Trophoblast cell (in vitro differentiated cells and primary cell): ENCODE measurements around the gene DNAH5.
A peak's percentile ranks its signal among the peaks of the same experiment; 100 is the strongest.

Experiments
- DNase-seq, 2 donors: peaks; one replicate each; pipeline ENCODE4 v3.0.0-alpha.2; 2016
- H2AFZ ChIP-seq: 2 replicates; pipeline ENCODE4 v1.6.1; 2013; ENCODE audit warnings: low read length, moderate library complexity, mild to moderate bottlenecking; ENCODE audit not compliant: insufficient read depth, poor library complexity
- H2AK5ac ChIP-seq: 2 replicates; pipeline ENCODE4 v1.6.1; 2013; ENCODE audit warnings: mild to moderate bottlenecking, low read length
- H2BK120ac ChIP-seq: 2 replicates; pipeline ENCODE4 v1.6.1; 2013; ENCODE audit warnings: low read length, mild to moderate bottlenecking, moderate library complexity; ENCODE audit not compliant: insufficient read depth, poor library complexity
- H2BK12ac ChIP-seq: 2 replicates; pipeline ENCODE4 v1.6.1; 2013; ENCODE audit warnings: mild to moderate bottlenecking, low read length, moderate library complexity
- H2BK5ac ChIP-seq: 2 replicates; pipeline ENCODE4 v1.6.1; 2013; ENCODE audit warnings: low read length, low read depth, moderate library complexity, mild to moderate bottlenecking; ENCODE audit not compliant: poor library complexity
- H3K14ac ChIP-seq: 2 replicates; pipeline ENCODE4 v1.6.1; 2013; ENCODE audit warnings: mild to moderate bottlenecking, low read length
- H3K18ac ChIP-seq: 2 replicates; pipeline ENCODE4 v1.6.1; 2013; ENCODE audit warnings: mild to moderate bottlenecking, low read length
- H3K23ac ChIP-seq: 2 replicates; pipeline ENCODE4 v1.6.1; 2013; ENCODE audit warnings: low read length
- H3K27ac ChIP-seq: 2 replicates; pipeline ENCODE4 v1.5.1; 2013; ENCODE audit warnings: low read depth, mild to moderate bottlenecking, inconsistent platforms, low read length, moderate library complexity
- H3K27me3 ChIP-seq: 2 replicates; pipeline ENCODE4 v1.6.1; 2013; ENCODE audit warnings: inconsistent platforms, mild to moderate bottlenecking, low read length, moderate library complexity; ENCODE audit not compliant: insufficient read depth
- H3K36me3 ChIP-seq, 2 experiments: 1 replicate in 1 of 2; 2 replicates in 1 of 2; pipeline ENCODE4 v1.6.1; 2013; ENCODE audit warnings: low read length in 2 of 2, mild to moderate bottlenecking in 2 of 2, moderate library complexity in 1 of 2; ENCODE audit not compliant: insufficient read depth in 2 of 2, control insufficient read depth in 1 of 2
- H3K4ac ChIP-seq: 2 replicates; pipeline ENCODE4 v1.6.1; 2013; ENCODE audit warnings: low read depth, mild to moderate bottlenecking, low read length, moderate library complexity
- H3K4me1 ChIP-seq, 2 experiments: 1 replicate in 1 of 2; 2 replicates in 1 of 2; pipeline ENCODE4 v1.6.1; 2013; ENCODE audit warnings: low read length in 2 of 2, mild to moderate bottlenecking in 2 of 2, moderate library complexity in 1 of 2; ENCODE audit not compliant: insufficient read depth in 2 of 2, control insufficient read depth in 1 of 2
- H3K4me2 ChIP-seq: 2 replicates; pipeline ENCODE4 v1.6.1; 2013; ENCODE audit warnings: inconsistent platforms, mild to moderate bottlenecking, low read length, moderate library complexity
- H3K4me3 ChIP-seq: 2 replicates; pipeline ENCODE4 v1.5.1; 2013; ENCODE audit warnings: mild to moderate bottlenecking, low read depth, low read length, inconsistent platforms
- H3K79me1 ChIP-seq: one replicate; pipeline ENCODE4 v1.6.1; 2013; ENCODE audit warnings: low read length
- H3K79me2 ChIP-seq: 2 replicates; pipeline ENCODE4 v1.6.1; 2013; ENCODE audit warnings: low read length, mild to moderate bottlenecking; ENCODE audit not compliant: control insufficient read depth, insufficient read depth, poor library complexity
- H3K9ac ChIP-seq: 2 replicates; pipeline ENCODE4 v1.6.1; 2013; ENCODE audit warnings: mild to moderate bottlenecking, low read length
- H3K9me3 ChIP-seq: 2 replicates; pipeline ENCODE4 v1.6.1; 2013; ENCODE audit warnings: low read depth, mild to moderate bottlenecking, control low read depth, inconsistent platforms, low read length; ENCODE audit not compliant: insufficient read depth
- H4K12ac ChIP-seq: 2 replicates; pipeline ENCODE4 v1.6.1; 2013; ENCODE audit warnings: low read depth, mild to moderate bottlenecking, low read length, moderate library complexity
- H4K8ac ChIP-seq: 2 replicates; pipeline ENCODE4 v1.6.1; 2013; ENCODE audit warnings: low read depth, mild to moderate bottlenecking, low read length, moderate library complexity
- H4K91ac ChIP-seq: one replicate; pipeline ENCODE4 v1.6.1; 2013; ENCODE audit warnings: low read depth, mild to moderate bottlenecking, low read length, moderate library complexity
- WGBS: extraction: QIAGEN DNeasy Blood & Tissue Kit; methylation state at CpG from one replicate; pipeline ENCODE4 v1.1.7; 2013; ENCODE audit warnings: missing lambda C conversion rate; ENCODE audit not compliant: insufficient read length, insufficient coverage; ENCODE audit errors: extremely low coverage; 5-methylcytosine and 5-hydroxymethylcytosine counted together

The DNAH5 gene

DNA sequence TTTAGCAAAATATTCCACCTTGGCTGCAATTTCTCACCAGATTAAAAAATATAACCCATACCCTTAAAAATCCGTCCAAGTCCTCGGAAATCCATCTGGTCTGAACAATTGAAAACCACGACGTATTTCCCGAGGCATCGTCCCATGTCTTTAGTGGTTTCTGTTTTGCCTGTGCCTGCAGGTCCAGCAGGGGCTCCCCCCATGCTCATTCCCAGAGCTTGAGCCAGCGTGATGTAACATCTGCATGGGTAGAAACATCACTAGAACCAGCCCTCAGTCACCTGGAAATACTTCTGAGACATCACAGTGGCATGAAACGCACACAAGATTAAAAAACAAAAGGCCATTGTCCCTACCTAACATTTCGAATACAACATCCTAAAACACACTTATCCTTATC is 114.0 kb downstream of the DNAH5 start:
- no peak overlapping the region for H3K27ac ChIP-seq
- H3K4me1 ChIP-seq, result no peaks in the 10 kb centered on the region
- no peak overlapping the region for H4K12ac ChIP-seq
- H3K4me2 ChIP-seq, result no peak overlapping the region
- H2BK120ac ChIP-seq, result no peak overlapping the region
- H2BK5ac ChIP-seq, result no peak overlapping the region
- H3K14ac ChIP-seq, result no peak overlapping the region
- H3K27me3 ChIP-seq, result no peaks in the 10 kb centered on the region
- H3K9me3 ChIP-seq, result peaks cover 3% of the 10 kb centered on the region
- no peak overlapping the region for H3K9ac ChIP-seq
- H2AK5ac ChIP-seq, result no peak overlapping the region
- no peak overlapping the region for H2AFZ ChIP-seq
- no peak for DNase-seq
- H3K79me2 ChIP-seq, result no peaks in the 10 kb centered on the region
- H3K79me1 ChIP-seq, result no peaks in the 10 kb centered on the region
- no peaks in the 10 kb centered on the region for H3K36me3 ChIP-seq
- no peak overlapping the region for H3K4me3 ChIP-seq
- H3K4ac ChIP-seq, result no peak overlapping the region
- no peak overlapping the region for H3K18ac ChIP-seq
- no peak overlapping the region for H4K91ac ChIP-seq
- no peak overlapping the region for H3K23ac ChIP-seq
- H4K8ac ChIP-seq, result no peak overlapping the region
- WGBS, result 100% methylated on average over 1 of the region's 9 CpGs
- no peak overlapping the region for H2BK12ac ChIP-seq

DNA sequence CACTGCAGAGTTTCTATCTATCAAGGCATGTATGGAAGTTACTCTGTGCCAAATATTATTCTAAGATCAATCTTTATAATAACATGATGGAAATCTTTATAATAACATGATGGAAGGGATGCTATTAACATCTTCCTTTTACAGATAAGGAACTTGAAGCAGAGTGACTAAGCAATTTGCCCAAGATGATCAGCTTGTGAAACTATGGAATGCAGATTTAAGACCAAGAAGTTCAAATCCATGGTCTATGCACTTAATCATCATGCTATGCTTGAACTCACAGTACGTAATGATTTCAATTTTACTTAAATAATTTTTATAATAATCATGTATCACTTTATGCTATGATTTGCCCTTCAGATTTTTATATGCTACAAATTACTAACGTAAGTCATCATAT is 123.1 kb downstream of the DNAH5 start:
- no peak overlapping the region for H2BK120ac ChIP-seq
- H2BK12ac ChIP-seq, result no peak overlapping the region
- H3K79me1 ChIP-seq, result no peaks in the 10 kb centered on the region
- DNase-seq, result no peak
- H2AFZ ChIP-seq, result no peak overlapping the region
- H3K18ac ChIP-seq, result no peak overlapping the region
- no peaks in the 10 kb centered on the region for H3K36me3 ChIP-seq
- H4K12ac ChIP-seq, result no peak overlapping the region
- no peak overlapping the region for H4K8ac ChIP-seq
- no peak overlapping the region for H2AK5ac ChIP-seq
- no peaks in the 10 kb centered on the region for H3K4me1 ChIP-seq
- H3K9ac ChIP-seq, result no peak overlapping the region
- no peak overlapping the region for H3K23ac ChIP-seq
- H3K4me3 ChIP-seq, result no peak overlapping the region
- H3K14ac ChIP-seq, result no peak overlapping the region
- no peak overlapping the region for H3K27ac ChIP-seq
- no peak overlapping the region for H4K91ac ChIP-seq
- WGBS, result no CpG with 5 or more reads among the region's 2 CpGs
- H3K27me3 ChIP-seq, result no peaks in the 10 kb centered on the region
- H2BK5ac ChIP-seq, result no peak overlapping the region
- H3K4ac ChIP-seq, result no peak overlapping the region
- H3K4me2 ChIP-seq, result no peak overlapping the region
- peaks cover 5% of the 10 kb centered on the region for H3K9me3 ChIP-seq
- no peaks in the 10 kb centered on the region for H3K79me2 ChIP-seq

DNA sequence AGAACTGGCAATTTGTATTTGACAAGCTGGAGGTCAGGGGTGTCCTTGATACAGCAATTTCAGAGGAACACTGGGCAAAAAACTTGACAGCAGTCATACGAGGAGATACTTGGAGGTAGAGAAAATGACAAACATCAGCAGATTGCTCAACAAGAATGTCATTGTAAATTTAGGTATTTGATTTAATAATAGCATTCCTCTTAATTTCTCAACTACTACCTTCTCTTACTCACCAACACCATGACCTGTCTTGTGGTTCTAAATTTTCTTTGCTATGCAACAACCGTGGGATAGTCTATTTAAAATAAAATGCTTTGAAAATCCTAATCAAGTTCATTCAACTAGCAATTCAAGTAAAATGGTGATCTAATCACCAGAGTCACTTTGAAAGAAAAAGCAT is 128.4 kb downstream of the DNAH5 start:
- H3K4me3 ChIP-seq, result no peak overlapping the region
- H2BK120ac ChIP-seq, result no peak overlapping the region
- no peak overlapping the region for H4K8ac ChIP-seq
- H2AK5ac ChIP-seq, result no peak overlapping the region
- no peak overlapping the region for H2BK12ac ChIP-seq
- no peak overlapping the region for H3K23ac ChIP-seq
- no peak overlapping the region for H3K4me2 ChIP-seq
- H3K79me1 ChIP-seq, result no peaks in the 10 kb centered on the region
- no peak overlapping the region for H2BK5ac ChIP-seq
- H3K9ac ChIP-seq, result no peak overlapping the region
- H3K79me2 ChIP-seq, result no peaks in the 10 kb centered on the region
- H2AFZ ChIP-seq, result no peak overlapping the region
- H3K9me3 ChIP-seq, result peaks cover 2% of the 10 kb centered on the region
- H3K36me3 ChIP-seq, result no peaks in the 10 kb centered on the region
- no CpG with 5 or more reads among the region's 2 CpGs for WGBS
- DNase-seq, result peak in 1 of 2 donors; percentile 35
- no peak overlapping the region for H3K27ac ChIP-seq
- H3K4ac ChIP-seq, result no peak overlapping the region
- no peak overlapping the region for H4K12ac ChIP-seq
- no peak overlapping the region for H3K14ac ChIP-seq
- H3K18ac ChIP-seq, result no peak overlapping the region
- H4K91ac ChIP-seq, result no peak overlapping the region
- H3K27me3 ChIP-seq, result no peaks in the 10 kb centered on the region
- no peaks in the 10 kb centered on the region for H3K4me1 ChIP-seq

GRCh38 chr5:13814301-13814700 is 130.2 kb downstream of the DNAH5 start:
- no peak overlapping the region for H3K23ac ChIP-seq
- H3K4me2 ChIP-seq, result no peak overlapping the region
- H4K12ac ChIP-seq, result no peak overlapping the region
- H3K79me1 ChIP-seq, result no peaks in the 10 kb centered on the region
- H4K8ac ChIP-seq, result no peak overlapping the region
- no peak overlapping the region for H4K91ac ChIP-seq
- no peak overlapping the region for H3K27ac ChIP-seq
- H3K9ac ChIP-seq, result no peak overlapping the region
- DNase-seq, result no peak
- H2BK120ac ChIP-seq, result no peak overlapping the region
- H2BK5ac ChIP-seq, result no peak overlapping the region
- H3K4ac ChIP-seq, result no peak overlapping the region
- H3K18ac ChIP-seq, result no peak overlapping the region
- H3K4me3 ChIP-seq, result no peak overlapping the region
- no CpG with 5 or more reads among the region's 1 CpG for WGBS
- H3K36me3 ChIP-seq, result no peaks in the 10 kb centered on the region
- H3K79me2 ChIP-seq, result no peaks in the 10 kb centered on the region
- no peaks in the 10 kb centered on the region for H3K4me1 ChIP-seq
- no peak overlapping the region for H2AFZ ChIP-seq
- H3K9me3 ChIP-seq, result no peaks in the 10 kb centered on the region
- no peak overlapping the region for H2BK12ac ChIP-seq
- no peaks in the 10 kb centered on the region for H3K27me3 ChIP-seq
- no peak overlapping the region for H2AK5ac ChIP-seq
- H3K14ac ChIP-seq, result no peak overlapping the region
